GM18951 (cell line): ENCODE results near the gene FSTL5.

Experiments used
- POLR2A ChIP-seq: IDR thresholded peaks from 4 replicates; pipeline ENCODE4 v1.6.1; 2011; ENCODE audit warnings: mild to moderate bottlenecking; ENCODE audit not compliant: insufficient read length, insufficient read depth; ENCODE audit errors: extremely low read depth
- in situ Hi-C: fragments of 300-500 bp; cut with MboI; formaldehyde crosslinking; loops from one replicate; pipeline ENCODE4 v1.12.0; 2022; ENCODE audit warnings: low sequenced_read_pairs, mixed read lengths, inconsistent platforms; ENCODE audit not compliant: unreplicated experiment

The FSTL5 gene

GRCh38 chr4:161564230-161564834 lies 599.5 kb downstream of the FSTL5 start:
- no peak for TF ChIP-seq POLR2A
- in situ Hi-C loops: no loop called here

GRCh38 chr4:161555689-161556660 lies 607.8 kb downstream of the FSTL5 start:
- in situ Hi-C loops: no loop called here
- TF ChIP-seq POLR2A: no peak

- TF ChIP-seq POLR2A: no peak
- in situ Hi-C loops: no loop called here
These were observed 609.3 kb downstream of the FSTL5 start for GRCh38 chr4:161554372-161554990.

GRCh38 chr4:161546902-161547301 lies 616.9 kb downstream of the FSTL5 start:
- in situ Hi-C loops: no loop called here
- TF ChIP-seq POLR2A: no peak

GRCh38 chr4:161540265-161540664 lies 623.5 kb downstream of the FSTL5 start:
- in situ Hi-C loops: no loop called here
- no peak for TF ChIP-seq POLR2A

- in situ Hi-C loops: no loop called here
- TF ChIP-seq POLR2A: no peak
These were observed 624.9 kb downstream of the FSTL5 start for GRCh38 chr4:161538941-161539340.

GRCh38 chr4:161530710-161531109 lies 633.1 kb downstream of the FSTL5 start:
- TF ChIP-seq POLR2A: no peak
- in situ Hi-C loops: no loop called here

- TF ChIP-seq POLR2A: no peak
- in situ Hi-C loops: no loop called here
These were observed 638.7 kb downstream of the FSTL5 start for GRCh38 chr4:161525121-161525520.

- in situ Hi-C loops: no loop called here
These were observed 641.8 kb downstream of the FSTL5 start for GRCh38 chr4:161522031-161522430.

GRCh38 chr4:161519611-161520010 lies 644.2 kb downstream of the FSTL5 start:
- TF ChIP-seq POLR2A: no peak
- in situ Hi-C loops: no loop called here

More at GRCh38 chr4:161522031-161522430, 641.8 kb downstream of the FSTL5 start:
- no peak for TF ChIP-seq POLR2A

- TF ChIP-seq POLR2A: no peak
- in situ Hi-C loops: no loop called here
These were observed 645.9 kb downstream of the FSTL5 start for GRCh38 chr4:161517941-161518340.

GRCh38 chr4:161505141-161505540 lies 658.7 kb downstream of the FSTL5 start:
- no peak for TF ChIP-seq POLR2A
- in situ Hi-C loops: no loop called here

GRCh38 chr4:161498155-161498554 lies 665.6 kb downstream of the FSTL5 start:
- TF ChIP-seq POLR2A: no peak
- in situ Hi-C loops: no loop called here
